ENCODE measurements around the gene TMEM250. TPM values are rescaled to one million over a fixed set of nuclear protein-coding genes. Genes with fewer than 3 reads are reported as not detected.

Gene TMEM250
- polyA plus RNA-seq, 1 donor = 21.1 TPM

GRCh38 chr9:136133191-136133958 is 14.7 kb upstream of the TMEM250 start:
- DNase-seq (ENCODE audit: low read depth) = no peak

GRCh38 chr9:136132512-136133050 is 13.9 kb upstream of the TMEM250 start:
- DNase-seq (ENCODE audit: low read depth) = no peak

GRCh38 chr9:136131629-136132511 is 13.2 kb upstream of the TMEM250 start:
- no peak for DNase-seq (ENCODE audit: low read depth)

GRCh38 chr9:136129176-136129575 is 10.5 kb upstream of the TMEM250 start:
- DNase-seq (ENCODE audit: low read depth) = no peak

- DNase-seq (ENCODE audit: low read depth) = no peak
These were observed 9.8 kb upstream of the TMEM250 start for GRCh38 chr9:136128436-136128835.

- DNase-seq (ENCODE audit: low read depth) = no peak
These were observed 8.6 kb upstream of the TMEM250 start for GRCh38 chr9:136127313-136127712.

- no peak for DNase-seq (ENCODE audit: low read depth)
These were observed 6.5 kb upstream of the TMEM250 start for GRCh38 chr9:136124976-136125692.

- DNase-seq (ENCODE audit: low read depth) = no peak
These were observed 4.0 kb upstream of the TMEM250 start for GRCh38 chr9:136122425-136123383.

- DNase-seq (ENCODE audit: low read depth) = no peak
These were observed 3.1 kb upstream of the TMEM250 start for GRCh38 chr9:136121801-136122200.

GRCh38 chr9:136120438-136120844 is 1.8 kb upstream of the TMEM250 start:
- DNase-seq (ENCODE audit: low read depth) = no peak

GRCh38 chr9:136119883-136120393 is 1.3 kb upstream of the TMEM250 start:
- no peak for DNase-seq (ENCODE audit: low read depth)

GRCh38 chr9:136119061-136119882 is 597 bp upstream of the TMEM250 start:
- DNase-seq (ENCODE audit: low read depth) = no peak

- no peak for DNase-seq (ENCODE audit: low read depth)
These were observed 757 bp downstream of the TMEM250 start for GRCh38 chr9:136117916-136118319.

- DNase-seq (ENCODE audit: low read depth) = no peak
These were observed 1.3 kb downstream of the TMEM250 start for GRCh38 chr9:136117291-136117915.

- no peak for DNase-seq (ENCODE audit: low read depth)
These were observed 2.1 kb downstream of the TMEM250 start for GRCh38 chr9:136116360-136117098.

- DNase-seq (ENCODE audit: low read depth) = no peak
These were observed 2.9 kb downstream of the TMEM250 start for GRCh38 chr9:136115641-136116359.

GRCh38 chr9:136115206-136115605 is 3.5 kb downstream of the TMEM250 start:
- no peak for DNase-seq (ENCODE audit: low read depth)

- no peak for DNase-seq (ENCODE audit: low read depth)
These were observed 4.1 kb downstream of the TMEM250 start for GRCh38 chr9:136114610-136115009.
